SIG-M5 treated with dmso at 0.1 percent for 504 hours (cell line): ENCODE results near the gene TUBGCP5.
A peak's percentile ranks its signal among the peaks of the same experiment; 100 is the strongest.
"Not testable (repeated sequence)": the region's sequence is repeated elsewhere in the genome, so short reads cannot be mapped to it uniquely, and the experiment has no call there.

Experiments used
- DNase-seq: peaks from one replicate; lab custom pipeline; 2025; ENCODE audit not compliant: unreplicated experiment; lab: John Stamatoyannopoulos, UW

Gene TUBGCP5

DNA sequence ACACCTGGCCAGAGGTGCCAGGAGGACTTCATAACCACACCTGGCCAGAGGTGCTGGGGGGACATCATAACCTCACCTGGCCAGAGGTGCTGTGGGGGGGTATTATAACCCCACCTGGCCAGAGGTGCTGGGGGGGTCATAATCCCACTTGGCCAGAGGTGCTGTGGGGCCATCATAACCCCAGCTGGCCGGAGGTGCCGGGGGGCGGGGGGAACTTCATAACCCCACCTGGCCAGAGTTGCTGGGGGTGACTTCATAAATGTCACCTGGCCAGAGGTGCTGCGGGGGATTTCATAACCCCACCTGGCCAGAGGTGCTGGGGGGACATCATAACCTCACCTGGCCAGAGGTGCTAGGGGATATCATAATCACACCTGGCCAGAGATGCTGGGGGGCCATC lies 4.2 kb upstream of the TUBGCP5 start:
- not testable (repeated sequence) for DNase-seq

DNA sequence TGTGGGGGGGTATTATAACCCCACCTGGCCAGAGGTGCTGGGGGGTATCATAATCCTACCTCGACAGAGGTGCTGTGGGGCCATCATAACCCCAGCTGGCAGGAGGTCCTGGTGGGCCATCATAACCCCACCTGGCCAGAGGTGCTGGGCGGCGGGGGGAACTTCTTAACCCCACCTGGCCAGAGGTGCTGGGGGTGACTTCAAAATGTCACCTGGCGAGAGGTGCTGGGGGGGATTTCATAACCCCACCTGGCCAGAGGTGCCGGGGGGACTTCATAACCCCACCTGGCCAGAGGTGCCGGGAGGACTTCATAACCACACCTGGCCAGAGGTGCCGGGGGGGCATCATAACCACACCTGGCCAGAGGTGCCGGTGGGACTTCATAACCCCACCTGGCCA lies 2.4 kb upstream of the TUBGCP5 start:
- DNase-seq: not testable (repeated sequence)

DNA sequence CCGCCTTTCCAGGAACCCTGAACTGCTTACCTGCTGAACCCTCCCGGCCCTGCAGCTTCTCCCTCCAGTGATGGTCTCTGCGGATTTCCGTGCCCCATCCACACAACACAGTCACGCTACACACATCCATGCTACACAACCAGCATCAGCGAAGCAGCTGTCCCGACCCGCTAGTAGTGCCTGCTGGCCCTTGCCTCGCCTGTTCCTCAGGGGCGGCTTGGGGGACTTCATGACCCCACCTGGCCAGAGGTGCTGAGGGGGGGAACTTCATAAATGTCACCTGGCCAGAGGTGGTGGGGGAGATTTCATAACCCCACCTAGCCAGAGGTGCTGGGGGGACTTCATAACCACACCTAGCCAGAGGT lies 530 bp upstream of the TUBGCP5 start:
- no peak for DNase-seq

DNA sequence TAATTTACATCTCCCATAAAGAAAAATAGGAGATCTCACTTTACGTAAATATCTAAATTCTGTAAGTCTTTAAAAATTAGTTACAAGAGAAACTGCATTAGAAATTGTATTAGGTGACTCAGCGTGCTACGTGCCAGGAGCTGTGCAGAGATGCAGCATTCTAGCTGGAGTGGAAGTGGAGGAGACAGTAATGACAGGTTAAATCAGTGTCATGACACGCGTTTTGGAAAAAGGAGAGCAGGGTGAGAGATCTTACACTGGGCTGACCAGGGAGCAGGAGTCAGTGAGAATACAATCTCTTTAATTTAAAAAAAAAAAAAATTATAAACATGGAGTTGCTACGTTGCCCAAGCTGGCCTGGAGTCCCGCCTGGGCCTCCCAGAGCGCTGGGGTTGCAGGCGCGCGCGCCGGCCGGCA lies 635 bp downstream of the TUBGCP5 start:
- DNase-seq: peak; percentile 25

DNA sequence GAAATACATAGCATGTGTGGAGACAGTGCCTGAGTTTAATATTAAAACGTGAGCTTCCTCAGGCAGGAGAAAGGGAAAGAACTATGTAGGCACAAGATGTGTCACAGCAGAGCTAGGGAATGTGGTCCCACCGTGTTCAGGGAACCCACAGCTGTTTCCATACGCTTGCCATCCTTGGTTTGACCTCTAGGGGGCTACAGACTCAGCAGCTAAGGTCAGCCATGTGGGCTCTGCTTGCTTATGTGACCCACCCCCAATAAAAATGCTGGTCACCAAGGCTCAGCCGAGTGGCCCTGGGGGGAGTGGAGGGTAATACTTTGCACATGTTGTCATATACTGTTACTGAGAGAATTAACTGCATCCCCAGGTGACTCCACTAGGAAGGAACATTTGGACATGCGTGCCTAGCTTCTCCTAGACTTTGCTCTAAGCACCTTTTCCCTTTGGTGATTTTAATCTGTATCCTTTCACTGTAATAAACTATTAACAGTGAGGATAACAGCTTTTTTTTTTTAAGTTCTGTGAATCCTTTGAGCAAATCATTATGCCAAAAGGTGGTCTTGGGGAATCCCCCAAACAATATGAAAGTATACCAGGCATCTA lies 3.3 kb downstream of the TUBGCP5 start:
- DNase-seq: peak; percentile 11

DNA sequence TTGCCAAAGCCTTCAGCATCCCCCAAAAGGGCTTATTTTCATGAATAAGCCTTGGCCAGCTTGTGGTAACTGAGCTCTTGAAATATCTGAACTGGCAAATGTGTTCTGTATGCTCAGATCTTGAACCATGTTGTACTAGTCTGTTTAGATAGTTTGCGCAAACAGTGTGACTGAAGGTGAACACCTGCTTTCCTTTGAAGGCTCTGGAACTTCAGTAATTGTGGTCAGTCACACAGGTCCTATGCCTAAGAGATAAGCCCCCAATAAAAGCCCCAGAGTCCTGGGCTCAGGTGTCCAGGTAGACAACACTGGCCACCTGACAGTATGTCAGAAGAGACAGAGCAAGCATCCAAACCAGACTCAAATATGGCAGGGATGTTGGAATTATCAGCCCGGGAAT lies 5.4 kb downstream of the TUBGCP5 start:
- no peak for DNase-seq

DNA sequence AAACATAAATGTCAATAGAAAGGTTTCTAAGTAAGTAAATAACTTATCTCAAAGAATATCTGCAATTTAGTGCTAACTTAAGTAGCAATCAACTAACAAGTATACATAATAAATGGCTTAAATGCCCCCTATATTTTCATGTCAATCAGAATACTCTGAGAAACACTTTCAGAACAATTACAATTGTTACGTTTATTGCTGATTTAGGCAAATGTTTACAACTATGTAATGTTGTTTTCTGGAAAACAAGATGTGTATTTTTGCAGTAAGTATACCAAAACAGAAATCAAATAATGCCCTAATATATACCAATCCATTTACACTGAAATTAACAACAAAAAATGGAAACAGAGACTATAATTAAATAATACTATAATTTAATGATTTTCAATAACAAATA lies 13.2 kb downstream of the TUBGCP5 start:
- no peak for DNase-seq

DNA sequence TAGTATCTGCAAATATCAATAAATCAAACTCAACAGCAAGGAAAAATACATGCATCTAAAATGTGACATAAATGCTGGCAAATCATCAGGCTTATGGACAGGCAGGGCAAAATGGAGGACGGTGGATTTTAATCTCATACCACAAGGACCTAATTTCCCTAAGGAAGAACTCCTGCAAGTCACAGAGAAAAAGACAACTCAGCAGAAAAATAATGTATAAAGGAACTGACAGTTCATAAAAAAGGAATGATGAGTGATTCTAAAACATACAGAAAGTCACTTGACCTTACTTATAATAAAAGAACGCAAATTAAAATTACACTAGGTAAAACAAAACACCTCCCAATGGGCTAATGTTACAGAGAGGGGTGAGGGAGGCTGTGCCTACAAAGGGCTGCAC lies 17.2 kb downstream of the TUBGCP5 start:
- DNase-seq: no peak

DNA sequence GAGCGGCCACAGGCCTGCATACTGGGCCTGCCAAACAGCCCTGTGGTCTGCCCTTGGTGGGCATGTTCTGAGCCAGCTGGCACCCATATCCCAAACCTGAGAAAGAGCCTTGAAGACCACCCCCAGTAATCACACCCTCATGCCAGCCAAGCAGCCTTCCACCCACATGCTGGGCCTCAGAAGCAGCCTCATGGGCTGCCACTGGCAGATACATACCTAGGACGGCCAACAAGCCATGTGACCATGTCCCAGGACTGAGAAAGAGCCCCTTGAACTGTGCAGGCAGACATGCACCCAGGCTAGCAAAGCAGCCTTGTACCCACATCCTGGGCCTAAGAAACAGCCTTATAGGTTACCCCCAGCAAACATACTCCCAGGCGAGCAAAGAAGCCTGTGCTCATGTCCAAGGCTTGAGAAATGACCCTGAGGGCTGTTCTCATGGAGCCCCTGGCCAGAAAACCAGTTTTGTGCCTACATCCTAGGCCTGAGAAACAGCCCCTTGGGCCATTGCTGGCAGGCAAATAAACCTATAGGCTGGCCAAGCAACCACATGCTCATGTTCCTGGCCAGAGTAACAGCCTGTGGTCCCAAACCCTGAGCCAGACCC lies 24.9 kb downstream of the TUBGCP5 start:
- no peak for DNase-seq

DNA sequence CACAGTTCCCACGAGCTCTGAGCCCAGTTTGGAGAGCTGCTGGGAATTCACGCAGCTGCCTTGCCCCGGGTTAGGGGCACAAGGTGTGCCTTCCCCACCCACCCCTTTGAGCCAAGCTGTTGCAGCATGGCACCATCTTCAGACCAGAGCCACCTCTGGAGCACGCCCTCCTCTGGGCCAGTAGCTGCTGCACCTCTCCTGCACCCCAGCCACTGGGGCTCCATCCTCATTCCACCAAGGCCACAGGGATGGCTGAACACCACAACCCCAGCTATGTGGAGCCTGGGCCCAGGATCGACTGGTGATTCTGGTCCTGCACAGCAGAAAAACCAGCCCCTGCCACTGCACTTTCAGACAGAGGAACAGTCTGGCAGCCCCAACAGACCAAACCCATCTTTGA lies 25.7 kb downstream of the TUBGCP5 start:
- no peak for DNase-seq

DNA sequence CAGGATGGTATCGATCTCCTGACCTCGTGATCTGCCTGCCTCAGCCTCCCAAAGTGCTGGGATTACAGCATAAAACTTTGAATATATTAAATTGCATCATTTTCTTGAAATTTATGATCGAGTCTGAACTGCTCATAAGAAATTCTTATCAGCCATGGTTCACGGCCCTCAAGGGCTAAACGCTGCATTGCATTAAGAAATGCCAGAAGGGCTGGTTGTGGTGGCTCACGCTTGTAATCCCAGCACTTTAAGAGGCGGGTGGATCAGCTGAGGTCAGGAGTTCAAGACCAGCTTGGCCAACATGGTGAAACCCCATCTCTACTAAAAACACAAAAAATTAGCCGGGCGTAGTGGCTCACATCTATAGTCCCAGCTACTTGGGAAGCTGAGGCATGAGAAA lies 26.8 kb downstream of the TUBGCP5 start:
- not testable (repeated sequence) for DNase-seq

DNA sequence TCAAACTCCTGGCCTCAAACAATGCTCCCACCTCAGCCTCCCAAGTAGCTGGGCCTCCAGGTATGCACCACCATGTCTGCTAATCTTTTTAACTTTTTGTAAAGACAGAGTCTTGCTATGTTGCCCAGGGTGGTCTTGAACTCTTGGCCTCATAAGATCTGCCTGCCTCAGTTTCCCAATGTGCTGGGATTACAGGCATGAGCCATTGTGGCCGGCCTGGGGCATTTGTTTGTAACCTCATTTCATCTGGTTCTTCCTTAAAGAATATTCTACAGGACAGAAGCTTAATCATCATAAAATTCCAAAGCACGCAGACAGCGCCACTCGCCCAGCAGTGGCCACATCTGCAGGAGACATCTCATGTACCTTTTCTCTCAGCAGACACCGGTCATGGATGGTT lies 35.6 kb downstream of the TUBGCP5 start:
- no peak for DNase-seq

DNA sequence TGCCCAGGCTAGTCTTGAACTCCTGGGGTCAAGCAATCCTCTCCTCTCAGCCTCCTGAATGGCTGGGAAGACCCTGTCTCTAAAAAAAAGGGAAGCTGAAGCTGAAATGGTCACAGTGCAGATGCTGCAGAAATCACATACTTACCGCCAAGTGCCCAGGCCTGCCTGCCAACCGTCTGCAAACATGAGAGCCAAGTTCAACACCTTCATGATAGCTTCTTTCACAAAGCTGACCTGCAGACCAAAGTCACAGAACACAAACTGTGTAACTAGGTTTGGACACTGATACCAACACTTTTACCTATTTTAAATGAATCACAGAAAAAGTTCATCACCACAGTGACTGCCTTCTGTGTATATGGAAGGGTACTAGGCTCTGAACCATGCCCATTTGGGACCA lies 36.4 kb downstream of the TUBGCP5 start:
- no peak for DNase-seq

DNA sequence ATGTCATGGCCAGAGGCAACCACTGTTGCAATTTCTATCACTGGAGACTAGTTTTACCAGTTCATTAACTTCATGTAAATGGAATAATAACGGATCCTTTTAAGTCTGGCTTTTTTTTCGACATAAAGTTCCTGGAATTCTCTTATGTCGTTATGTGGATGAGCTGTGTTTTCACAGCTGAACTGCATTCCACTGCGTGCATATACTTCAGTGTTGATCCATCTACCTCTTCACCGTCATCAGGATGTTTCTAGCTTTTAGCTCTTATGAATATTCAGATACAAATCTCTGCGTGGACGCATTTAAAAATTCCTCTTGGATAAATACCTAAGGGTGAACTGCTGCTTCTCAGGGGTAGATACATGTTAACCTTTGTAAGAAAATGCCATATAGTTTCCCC lies 43.6 kb downstream of the TUBGCP5 start:
- DNase-seq: no peak

DNA sequence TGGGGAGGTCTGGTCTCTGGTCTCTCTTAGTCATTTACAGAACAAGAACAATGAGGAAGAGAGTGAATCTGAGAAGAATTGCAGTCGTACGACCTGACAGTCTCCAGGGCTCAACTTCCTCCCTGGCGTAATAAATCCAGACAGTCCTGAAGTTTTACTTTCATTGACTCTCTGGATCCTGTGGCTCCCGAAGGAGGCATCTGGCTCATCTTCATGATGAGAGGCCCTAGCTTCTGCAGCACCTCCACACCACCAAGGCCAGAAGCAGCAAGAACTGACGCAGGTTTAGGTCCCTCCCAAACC lies 47.4 kb downstream of the TUBGCP5 start:
- DNase-seq: no peak

DNA sequence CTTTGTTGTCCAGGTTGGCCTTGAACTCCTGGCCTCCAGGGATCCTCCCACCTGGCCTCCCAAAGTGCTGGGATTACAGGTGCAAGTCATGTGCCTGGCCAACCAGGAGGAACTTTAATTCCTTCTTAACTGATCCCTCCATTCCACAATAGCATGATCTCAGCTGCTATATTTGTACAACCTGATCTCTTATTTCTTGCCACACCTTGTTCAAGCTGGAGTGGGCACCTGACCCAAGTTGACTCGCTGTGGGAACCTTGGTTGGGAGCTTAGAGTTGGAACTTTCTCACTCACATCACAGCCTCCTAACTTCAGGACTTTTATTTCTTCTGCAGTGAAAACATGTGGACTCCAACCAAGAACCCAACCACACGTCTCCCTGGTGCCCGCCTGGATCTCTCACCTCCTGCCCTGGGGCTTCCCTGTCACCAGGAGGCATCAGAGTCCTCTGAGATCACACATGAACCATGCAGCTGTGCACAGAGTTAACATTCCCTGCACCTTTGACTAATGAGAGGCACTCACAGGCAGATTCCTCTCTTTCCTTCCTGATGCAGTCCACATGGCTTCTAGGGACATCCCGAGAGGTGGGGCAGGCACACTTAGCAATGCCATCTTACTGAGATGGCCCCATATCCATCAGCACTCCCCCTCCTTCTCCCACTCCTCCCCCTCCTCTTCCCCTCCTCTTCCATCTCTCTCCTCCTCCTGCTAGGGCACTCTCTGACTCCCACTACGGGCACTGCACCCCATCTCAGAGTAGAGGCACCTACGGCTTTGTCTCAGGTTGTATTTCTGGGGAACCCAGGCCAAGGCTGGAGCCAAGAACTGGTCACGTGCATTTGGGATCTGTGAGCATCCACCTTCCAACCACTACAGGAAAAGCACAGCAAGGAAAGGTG lies 49.5 kb downstream of the TUBGCP5 start:
- DNase-seq: no peak

DNA sequence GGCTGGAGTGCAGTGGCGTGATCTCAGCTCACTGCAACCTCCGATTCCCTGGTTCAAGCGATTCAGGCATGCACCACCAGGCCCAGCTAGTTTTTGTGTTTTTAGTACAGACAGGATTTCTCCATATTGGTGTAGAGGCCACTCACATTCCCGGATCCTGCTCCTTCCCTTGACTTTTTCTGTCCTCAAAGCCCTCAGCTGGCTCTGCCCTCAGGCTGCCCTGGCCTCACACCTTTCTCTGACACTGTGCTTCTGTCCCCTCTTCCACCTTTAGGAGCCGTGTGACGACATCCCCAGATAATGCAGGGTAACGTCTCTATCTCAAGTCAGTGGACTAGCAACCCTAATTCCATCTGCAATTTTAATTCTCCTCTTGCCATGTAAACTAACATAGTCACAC lies 50.6 kb downstream of the TUBGCP5 start:
- no peak for DNase-seq

DNA sequence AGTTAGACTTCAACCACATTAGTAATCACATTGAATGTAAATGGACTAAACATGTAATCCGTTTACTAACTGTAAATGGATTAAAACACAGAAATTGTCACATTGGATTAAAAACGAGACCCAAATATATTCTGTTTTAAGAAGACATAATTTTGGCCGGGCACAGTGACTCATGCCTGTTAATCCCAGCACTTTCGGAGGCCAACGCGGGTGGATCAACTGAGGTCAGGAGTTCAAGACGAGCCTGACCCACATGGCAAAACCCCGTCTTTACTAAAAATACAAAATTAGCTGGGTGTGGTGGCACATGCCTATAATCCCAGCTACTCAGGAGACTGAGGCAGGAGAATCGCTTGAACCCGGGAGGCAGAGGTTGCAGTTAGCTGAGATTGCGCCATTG lies 57.4 kb downstream of the TUBGCP5 start:
- DNase-seq: not testable (repeated sequence)

DNA sequence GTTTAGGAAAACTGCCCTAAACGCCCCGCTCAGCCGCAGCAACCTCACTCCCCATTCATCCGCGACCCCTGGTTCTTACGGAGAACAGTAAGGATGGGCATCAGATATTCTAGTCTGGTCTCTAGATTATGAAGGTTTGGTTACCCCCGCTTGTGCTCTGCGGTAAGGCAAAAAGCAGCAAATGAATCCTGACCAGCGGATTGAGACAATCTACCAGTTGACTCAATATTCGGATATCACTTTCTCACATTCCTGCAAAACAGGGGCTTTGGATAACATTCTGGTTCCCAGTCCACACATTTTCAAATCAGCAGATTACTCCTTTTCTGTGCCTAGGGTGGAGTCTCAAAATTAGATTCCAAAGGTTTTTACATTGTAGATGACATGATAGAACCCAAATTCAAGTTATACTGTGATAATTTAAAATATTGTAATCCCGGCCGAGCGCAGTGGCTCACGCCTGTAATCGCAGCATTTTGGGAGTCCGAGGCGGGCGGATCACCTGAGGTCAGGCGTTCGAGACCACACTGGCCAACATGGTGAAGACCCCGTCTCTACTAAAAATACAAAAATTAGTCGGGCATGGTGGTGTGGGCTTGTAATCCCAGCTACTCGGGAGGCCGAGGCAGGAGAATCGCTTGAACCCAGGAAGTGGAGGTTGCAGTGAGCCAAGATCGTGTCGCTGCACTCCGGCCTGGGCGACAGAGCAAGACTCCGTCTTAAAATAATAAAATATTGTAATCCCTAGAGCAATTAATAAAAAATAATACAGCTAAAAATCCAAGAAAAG lies 58.1 kb downstream of the TUBGCP5 start:
- no peak for DNase-seq

DNA sequence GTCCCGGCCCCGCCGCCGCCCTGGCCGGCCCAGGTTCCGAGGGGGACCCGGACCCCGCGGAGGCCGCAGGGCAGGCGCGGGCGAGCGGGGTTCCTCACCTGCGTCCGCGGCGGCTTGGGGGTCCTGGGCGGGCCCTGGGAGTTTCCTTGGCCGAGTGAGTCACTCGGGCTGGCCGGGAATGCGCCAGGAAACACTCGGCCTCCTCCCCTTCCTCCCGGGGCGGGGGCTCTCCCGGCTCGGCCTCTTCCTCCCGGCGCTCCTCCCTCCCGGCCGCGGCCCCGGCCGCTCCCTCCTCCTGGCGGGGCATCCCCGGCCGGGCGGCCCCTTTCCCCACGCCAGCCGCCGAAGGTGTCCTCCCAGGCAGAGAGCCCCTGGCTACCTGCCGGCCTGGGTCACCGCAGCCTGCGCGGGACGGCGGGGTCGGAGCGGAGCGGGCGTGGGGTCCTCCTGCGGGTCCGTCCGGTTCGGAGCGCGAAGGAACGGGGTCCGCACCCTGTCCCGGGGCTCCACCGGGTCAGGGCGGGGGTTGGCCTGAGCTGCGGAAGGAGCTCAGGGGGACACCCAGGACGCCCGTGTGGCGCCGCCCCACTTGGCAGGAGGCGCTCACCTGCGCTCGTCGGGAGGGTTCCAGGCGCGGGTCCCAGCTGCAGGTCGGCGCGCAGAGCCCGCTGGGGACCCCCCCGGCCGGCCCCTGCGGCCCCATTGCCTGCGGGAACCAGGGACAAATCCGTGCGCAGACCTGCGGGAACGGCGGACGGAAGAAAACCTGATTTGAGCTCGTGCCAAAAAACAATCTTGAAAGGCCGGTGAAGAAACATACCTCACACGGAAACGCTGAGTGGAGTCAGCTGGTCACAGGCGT lies 58.9 kb downstream of the TUBGCP5 start, which contains the start of gene CYFIP1:
Gene CYFIP1 (minus strand): TSS at position 180 of the 862 bp plus-strand sequence. CDS start 33,083 bp downstream, outside the sequence.
- no peak for DNase-seq
